Left kidney (tissue), 2 donors: ENCODE measurements around the gene KCNH4. TPM values are rescaled to one million over a fixed set of nuclear protein-coding genes. Genes with fewer than 3 reads are reported as not detected.
"Not testable (repeated sequence)": the region's sequence is repeated elsewhere in the genome, so short reads cannot be mapped to it uniquely, and the experiment has no call there.

Experiments used
- DNase-seq: peaks from one replicate; pipeline ENCODE4 v3.0.0-alpha.2; 2013
- polyA plus RNA-seq: library from polyadenylated mRNA; unstranded; fragments of 120-200 nt; gene quantifications from one replicate; pipeline ENCODE4 v1.2.1, GENCODE V29; 2013; ENCODE audit not compliant: insufficient read length

The KCNH4 gene
- polyA plus RNA-seq, 1 donor: not detected

DNA sequence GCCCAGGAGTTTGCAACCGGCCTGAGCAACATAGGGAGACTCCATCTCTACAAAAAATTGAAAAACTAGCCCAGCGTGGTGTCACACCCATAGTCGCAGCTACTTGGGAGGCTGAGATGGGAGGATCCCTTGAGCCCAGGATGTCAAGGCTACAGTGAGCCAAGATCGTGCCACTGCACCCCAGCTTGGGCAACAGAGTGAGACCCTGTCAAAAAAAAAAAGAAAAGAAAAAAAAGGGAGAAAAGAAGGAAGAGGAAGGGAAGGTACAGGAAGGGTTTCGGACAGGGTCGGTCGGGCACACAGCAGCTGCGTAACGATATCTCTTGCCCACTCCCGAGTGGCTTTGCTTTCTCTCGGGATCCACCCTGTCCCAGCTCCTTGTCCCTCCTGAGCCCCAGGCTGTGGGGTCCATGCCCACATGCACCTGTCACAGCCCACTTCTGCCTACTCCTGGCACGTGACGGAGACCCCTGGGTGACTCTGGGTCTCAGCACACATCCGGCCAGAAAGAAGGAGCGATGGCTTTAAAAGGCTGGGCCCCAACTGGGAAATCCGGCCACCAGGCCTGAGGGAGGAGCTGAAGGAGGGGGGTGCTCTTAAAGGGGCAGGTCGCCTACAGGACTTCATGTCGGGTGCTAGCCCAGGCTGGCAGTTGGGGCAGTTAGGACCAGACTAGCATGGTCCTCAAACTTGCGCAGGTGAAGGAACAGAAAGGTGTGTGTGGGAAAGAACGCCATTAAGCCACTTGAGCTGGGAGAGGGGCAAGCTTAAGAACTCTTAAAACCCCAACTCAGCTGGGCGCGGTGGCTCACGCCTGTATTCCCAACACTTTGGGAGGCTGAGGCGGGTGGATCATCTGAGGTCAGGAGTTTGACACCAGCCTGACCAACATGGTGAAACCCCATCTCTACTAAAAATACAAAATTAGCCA, 13.3 kb upstream of the KCNH4 start, which contains the start of gene GHDC:
Gene GHDC (minus strand): TSS at position 526 of the 931 bp plus-strand sequence. CDS start 913 bp downstream, outside the sequence.
- peak; percentile 82 for DNase-seq

DNA sequence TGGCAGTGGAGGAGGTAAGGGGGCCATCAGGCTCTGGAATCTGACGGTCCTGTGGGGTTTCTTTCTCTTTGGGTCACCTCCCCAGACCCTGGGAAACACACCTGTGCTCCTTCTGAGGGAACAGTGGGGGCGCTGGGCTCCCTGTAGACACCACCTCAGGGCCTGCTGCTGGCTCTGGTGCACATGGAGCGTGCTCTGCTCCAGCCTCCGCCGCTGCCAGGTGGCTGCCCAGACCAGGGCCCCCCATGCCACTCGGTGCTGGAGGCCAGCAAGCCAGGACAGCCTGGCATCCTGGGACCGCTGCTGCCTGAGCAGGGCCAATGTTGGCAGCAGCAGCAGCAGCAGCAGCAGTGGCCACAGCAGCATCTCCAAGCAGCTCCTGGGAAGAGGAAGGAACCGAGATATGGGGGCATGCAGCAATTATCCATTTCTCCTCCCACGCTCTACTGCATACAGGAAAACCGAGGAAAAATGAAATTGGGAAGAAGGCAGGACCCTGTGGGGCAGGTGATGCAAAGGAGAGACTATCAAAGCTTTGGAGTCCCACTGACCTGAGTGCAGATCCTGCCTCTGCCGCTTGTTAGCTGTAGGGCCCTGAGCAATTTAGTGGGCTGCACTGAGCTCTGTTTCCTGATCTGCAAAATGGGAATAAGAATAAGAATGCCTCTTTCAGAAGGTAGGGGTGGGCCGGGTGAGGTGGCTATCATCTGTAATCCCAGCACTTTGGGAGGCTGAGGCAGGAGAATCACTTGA, 12.4 kb upstream of the KCNH4 start:
- DNase-seq: no peak

DNA sequence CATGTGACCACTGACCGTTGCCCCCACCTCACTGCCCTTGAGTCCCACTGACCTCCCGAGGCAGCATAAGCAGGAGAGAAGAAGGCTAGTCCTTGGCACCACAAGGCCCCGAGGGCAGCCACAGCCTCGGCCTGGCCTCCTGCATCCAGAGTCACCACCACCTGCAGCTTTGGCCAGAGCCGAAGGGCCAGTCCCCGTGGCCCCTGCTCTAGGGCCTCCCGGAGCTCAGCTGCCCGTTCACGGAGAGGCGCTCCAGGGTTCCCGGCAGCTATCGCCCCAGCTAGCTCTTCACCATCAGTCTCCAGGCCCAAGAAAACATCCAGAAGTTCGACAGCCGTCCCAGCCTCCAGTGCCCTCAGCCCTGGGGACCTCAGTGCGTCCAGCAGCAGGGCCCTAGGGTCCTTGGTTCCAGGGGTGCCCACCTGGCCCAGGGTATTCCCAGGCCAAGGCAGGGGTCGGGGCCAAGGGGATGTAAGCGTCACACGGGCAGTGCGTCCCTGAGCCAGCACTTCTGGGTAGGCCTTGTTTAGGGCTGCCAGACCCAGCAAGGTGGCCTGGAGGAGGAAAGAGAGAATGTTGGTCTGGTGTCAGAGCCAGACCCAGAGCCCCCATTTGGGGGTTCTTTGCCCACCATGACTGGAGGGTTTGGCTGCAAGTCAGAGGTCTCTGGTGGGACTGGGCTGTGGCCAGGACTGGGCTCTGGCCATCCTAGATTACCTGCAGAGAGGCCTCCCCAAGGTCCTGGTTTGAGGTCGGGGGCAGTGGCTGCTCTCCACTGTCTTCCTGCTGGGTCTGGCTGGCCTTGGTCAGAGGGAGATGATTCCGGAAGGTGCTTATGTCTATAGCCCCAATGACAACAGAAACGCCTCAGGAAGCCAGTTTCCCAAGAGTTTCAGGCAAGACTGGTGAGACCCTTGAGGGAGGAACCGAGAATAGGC, 11.5 kb upstream of the KCNH4 start:
- no peak for DNase-seq

- DNase-seq: no peak
These were observed 10.3 kb upstream of the KCNH4 start for GRCh38 chr17:42191275-42191608.

- no peak for DNase-seq
These were observed 9.7 kb upstream of the KCNH4 start for GRCh38 chr17:42190491-42191274.

DNA sequence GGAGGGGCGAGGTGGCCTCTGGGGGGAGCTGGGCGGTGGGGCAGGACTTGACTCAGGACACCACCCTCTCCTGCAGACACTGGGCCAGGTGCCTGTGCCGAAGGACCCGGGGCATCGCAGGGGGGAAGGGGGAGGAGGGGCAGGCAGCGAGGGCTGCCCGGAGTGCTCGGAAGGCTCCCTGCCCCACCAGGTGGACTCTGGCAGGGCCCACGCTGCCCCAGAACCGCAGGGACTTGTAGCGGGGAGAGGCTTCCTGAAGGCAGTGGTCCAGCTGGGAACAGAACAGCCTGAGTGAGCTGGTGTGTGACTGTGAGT, 8.7 kb upstream of the KCNH4 start:
- DNase-seq: no peak

GRCh38 chr17:42188749-42189650, 8.1 kb upstream of the KCNH4 start:
- DNase-seq: no peak

DNA sequence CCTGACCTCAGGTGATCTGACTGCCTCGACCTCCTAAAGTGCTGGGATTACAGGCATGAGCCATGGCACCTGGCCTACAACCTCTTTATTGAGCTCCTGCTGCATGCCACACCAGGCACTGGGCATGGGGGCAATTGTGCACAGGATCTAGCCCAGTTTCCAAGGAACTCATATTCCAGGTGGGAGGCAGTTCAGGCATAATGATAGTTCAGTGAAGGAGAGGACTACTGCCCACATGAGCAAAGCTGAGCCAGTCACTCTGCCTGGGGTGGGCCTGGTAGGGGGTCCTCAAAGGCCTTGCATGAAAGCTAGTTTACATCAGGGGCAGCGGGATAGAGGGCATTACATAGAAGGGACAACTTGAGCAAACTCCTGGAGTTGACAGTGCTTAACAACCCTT, 6.9 kb upstream of the KCNH4 start:
- DNase-seq: no peak

DNA sequence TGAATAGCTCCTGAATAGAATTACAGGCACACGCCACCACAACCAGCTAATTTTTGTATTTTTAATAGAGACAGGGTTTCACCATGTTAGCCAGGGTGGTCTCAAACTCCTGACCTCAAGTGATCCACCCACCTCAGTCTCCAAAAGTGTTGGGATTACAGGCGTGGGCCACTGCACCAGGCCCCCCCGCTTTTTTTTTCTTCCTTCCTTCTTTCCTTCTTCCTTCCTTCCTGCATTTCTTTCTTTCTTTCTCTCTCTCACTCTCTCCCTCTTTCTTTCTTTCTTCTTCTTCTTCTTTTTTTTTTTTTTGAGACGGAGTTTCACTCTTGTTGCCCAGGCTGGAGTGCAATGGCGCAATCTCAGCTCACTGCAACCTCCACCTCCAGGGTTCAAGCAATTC, 5.2 kb upstream of the KCNH4 start:
- DNase-seq: not testable (repeated sequence)

DNA sequence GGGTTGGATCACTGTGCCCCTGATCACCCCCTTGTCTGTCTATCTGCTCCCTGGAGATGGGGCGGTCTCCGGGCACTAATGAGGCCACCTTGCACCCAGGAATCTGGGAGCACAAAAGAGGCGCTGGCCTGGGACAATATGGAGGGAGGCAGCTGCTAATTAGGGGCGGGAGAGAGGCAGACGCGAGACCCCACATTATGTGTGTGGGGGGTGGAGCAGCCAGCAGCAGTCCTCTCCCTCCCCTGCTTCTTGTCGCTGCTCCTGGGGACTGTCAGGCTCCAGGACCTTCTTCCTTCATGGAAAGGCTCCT, 4.6 kb upstream of the KCNH4 start:
- no peak for DNase-seq

GRCh38 chr17:42184713-42185620, 4.0 kb upstream of the KCNH4 start, which contains the start of gene HCRT:
HCRT (minus strand) TSS chr17:42185452; CDS start chr17:42185365, 87 bp downstream.
- DNase-seq: no peak

DNA sequence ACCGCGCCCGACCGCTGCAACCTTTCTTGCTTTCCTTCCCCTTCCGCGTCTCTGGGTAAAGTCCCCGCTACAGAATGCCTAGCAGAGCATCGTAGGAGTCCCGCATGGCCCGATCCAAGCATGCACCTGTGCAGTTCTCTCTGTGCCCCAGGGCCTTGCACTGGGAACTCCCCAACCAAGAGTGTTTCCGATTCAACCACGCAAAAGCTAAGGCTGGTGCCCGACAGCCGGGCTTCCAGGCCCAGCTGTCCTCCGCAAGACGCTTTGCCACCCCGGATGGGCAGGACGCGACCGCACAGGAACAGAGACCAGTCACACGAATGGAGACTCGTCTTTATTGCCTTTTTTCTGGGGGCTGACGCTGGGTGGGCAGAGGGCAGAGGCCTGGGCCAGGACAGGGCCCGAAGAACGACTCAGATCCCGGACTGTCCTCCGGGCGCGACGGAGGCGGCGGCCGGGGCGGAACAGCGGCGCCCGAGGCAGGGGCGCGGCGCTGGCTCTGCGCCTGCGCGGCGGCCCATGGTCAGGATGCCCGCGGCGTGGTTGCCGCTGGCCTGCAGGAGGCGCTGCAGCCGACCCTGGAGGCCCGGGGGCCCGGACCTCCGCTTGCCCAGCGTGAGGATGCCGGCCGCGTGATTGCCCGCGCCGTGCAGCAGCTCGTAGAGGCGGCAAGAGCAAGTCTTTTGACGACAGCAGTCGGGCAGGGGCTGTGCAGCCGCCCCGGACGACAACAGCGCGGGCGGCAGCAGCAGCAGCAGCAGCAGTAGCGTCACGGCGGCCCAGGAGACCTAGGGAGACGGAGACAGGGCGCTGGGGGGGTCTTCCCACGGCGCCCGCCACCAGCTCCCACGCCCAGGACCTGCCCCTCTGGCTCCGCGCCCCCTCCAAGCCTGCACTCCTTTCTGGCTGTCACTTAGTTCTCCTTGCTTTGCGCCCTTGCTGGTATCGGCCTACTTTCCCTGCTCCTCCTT, 3.1 kb upstream of the KCNH4 start:
- peak; percentile 71 for DNase-seq

DNA sequence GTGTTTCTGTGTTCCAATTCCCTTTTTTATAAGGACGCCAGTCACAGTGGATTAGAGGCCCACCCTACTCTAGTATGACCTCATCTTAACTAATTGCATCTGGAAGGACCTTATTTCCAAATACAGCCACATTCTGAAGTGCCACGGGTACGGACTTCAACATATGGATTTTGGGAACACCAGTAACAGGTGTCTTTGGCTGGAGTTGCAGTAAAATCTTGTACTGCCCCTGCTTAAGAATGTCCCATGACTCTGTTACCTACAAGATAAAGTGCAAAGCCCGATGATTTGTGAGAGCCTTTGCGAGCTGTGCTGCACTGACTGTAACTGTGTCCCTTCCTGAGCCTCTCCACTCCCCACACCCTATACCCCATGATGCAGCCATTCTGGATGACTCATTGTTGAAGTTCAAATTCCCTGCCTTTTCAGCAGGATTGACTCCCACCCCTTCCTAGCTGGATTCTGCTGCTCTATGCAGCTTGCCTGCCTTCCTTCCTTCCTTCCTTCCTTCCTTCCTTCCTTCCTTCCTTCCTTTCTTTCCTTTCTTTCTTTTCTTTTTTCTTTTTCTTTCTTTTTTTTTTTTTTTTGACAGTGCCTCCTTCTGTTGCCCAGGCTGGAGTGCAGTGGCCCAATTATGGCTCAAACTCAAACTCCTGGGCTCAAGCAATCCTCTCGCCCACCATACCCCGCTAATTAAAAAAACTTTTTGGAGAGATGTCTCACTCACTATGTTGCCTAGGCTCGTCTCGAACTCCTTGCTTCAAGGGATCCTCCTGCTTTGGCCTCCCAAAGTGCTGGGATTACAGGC, 2.2 kb upstream of the KCNH4 start:
- DNase-seq: no peak

DNA sequence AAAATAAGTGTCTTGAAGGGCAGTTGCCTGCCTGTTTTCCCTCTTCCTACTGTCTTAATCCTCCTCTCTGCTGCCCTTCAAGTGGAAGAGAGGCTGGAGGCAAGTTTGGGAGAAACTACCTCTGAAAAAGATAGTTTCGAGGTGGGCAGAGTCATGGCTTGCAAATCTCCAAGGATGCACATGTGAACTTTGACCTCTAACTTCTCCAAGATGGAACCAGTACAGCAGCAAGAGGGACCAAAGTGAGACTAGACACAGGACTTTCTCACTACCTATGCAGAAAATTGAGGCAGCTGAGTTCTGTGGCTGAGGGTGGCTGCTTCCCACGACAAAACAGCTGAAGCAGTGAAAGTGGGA, 887 bp upstream of the KCNH4 start:
- no peak for DNase-seq

DNA sequence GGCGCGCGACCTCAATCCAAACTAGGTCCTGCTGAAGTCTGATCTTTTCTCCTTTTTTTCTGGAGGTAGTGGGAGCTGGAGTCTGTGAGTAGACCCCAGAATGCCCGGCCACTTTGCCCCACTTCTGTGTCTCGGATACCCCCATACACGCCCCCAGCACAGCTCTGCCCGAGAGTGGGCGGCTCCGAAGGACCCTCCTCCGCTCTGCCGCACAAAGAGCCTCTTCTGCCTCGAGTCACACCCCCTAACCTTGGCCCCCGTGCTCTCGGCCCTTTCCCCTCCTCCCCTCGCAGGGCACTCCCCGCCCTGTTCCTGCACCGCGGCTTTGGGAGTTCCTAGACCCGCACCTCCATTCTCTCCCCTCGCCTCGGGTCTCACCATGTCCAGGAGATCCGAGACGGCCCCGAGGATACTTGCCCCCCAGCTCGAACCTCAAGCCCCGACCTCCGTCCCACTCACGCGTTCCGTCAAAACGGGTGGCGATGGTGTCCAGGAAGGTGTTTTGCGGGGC, 476 bp downstream of the KCNH4 start:
- DNase-seq: no peak

GRCh38 chr17:42179911-42180410, 981 bp downstream of the KCNH4 start:
- peak; percentile 73 for DNase-seq

DNA sequence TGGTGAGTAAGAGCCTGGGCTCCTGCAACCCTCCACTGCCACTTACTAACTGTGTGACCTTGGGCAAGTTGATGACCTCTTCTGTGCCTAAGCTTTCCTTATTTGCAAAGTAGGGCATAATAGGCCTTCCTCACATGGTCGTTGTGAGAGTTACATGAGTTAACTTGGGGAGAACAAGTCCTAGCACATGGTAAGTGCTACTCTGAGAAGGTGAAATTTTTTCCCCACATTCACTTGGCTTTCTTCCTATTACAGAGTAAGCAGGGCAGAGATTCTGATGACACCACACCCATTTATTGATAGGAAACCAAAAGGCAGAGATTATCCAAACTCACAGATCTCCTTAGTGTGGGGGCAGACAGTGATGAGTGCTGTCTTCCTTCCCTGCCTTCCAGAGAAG, 1.6 kb downstream of the KCNH4 start:
- DNase-seq: no peak
